HG03442 (cell line): ENCODE data around the gene FXYD6.

Experiments
- ATAC-seq: cut with Tn5 transposase; IDR thresholded peaks from one replicate; pipeline ENCODE4 v1.9.1; 2021; ENCODE audit warnings: mild to moderate bottlenecking, moderate library complexity; ENCODE audit not compliant: unreplicated experiment

Gene FXYD6

DNA sequence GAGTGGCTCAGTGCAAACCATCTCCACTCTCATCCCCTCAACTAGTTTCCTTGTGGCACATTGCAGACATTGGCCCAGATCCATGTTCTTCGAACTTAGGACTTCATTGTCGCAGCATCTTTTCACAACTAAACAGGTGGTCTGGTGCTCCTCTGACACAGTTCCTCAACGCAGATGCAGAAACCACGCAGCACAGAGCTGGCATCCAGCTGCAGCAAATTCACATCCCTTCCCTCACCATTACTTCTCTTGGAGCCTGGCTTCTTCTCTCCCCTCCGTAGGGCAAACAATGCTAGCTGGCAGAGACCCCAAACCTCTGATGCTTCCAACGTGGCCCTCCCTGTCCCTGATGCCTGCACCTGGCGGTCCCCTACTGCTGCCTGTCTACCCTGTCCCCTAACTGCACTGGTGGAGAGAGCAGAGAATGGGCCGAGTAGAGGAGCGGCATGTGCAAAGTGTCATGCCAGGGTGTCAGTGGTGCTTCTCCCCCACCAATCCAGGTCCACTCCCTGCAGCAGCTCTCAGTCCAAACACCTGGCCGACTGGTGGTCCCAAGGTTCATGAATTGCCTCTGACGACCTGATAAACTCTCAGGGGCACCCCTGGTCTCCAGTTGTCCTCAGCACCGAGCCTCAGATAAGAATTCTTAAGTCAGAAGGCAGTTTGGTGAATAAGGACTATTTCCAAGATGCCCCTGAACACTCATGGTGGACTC lies 34.6 kb upstream of the FXYD6 start:
- no peak for ATAC-seq

GRCh38 chr11:117910525-117910924 lies 34.1 kb upstream of the FXYD6 start:
- ATAC-seq: no peak

GRCh38 chr11:117909611-117910382 lies 33.3 kb upstream of the FXYD6 start:
- ATAC-seq: no peak

GRCh38 chr11:117908959-117909610 lies 32.6 kb upstream of the FXYD6 start:
- ATAC-seq: no peak

- no peak for ATAC-seq
Observed at GRCh38 chr11:117908109-117908895, 31.8 kb upstream of the FXYD6 start.

- peak; percentile 53 for ATAC-seq
Observed at GRCh38 chr11:117907276-117908108, 31.0 kb upstream of the FXYD6 start.

DNA sequence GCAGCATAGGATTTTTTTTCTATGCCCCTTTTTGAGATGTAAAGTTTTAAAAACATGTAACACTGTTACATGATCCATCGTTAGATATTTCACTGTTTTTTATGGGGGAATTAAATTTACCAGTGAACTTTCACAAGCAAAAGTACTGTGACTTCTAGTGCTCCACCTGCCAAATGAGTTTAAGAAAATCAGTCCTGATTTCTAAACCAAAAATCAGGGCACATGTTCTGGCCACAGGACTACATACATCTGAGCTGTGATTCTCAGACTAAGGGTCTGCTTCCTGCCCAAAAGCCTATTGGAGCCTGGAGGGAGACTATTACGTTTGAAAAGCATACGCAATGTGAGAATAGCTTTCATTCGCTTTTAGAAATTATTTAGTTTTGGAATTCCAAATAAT lies 30.3 kb upstream of the FXYD6 start:
- ATAC-seq: no peak

DNA sequence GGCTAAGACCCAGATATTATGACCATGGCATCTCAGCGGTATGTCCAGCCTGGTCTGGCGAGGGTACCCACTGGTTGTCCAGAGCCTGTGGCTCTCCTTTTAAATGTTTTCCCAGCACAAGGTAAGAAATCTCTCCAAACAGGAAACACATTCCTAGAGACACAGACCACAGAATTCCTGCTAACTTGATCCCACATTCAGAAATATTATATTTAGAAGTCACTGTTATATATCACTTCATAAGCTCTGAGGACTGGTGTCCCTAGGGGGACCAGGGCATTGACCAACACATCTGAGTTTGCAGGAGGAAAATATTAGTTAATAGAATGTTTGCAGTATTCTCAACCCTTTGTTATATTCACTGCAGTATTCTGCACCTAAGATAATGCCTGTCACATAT lies 29.7 kb upstream of the FXYD6 start:
- no peak for ATAC-seq

- no peak for ATAC-seq
Observed at GRCh38 chr11:117905524-117905923, 29.1 kb upstream of the FXYD6 start.

GRCh38 chr11:117903505-117904382 lies 27.3 kb upstream of the FXYD6 start:
- no peak for ATAC-seq

GRCh38 chr11:117902001-117902845 lies 25.8 kb upstream of the FXYD6 start:
- ATAC-seq: no peak

GRCh38 chr11:117901601-117902000 lies 25.1 kb upstream of the FXYD6 start:
- no peak for ATAC-seq

GRCh38 chr11:117900720-117901440 lies 24.4 kb upstream of the FXYD6 start:
- no peak for ATAC-seq

DNA sequence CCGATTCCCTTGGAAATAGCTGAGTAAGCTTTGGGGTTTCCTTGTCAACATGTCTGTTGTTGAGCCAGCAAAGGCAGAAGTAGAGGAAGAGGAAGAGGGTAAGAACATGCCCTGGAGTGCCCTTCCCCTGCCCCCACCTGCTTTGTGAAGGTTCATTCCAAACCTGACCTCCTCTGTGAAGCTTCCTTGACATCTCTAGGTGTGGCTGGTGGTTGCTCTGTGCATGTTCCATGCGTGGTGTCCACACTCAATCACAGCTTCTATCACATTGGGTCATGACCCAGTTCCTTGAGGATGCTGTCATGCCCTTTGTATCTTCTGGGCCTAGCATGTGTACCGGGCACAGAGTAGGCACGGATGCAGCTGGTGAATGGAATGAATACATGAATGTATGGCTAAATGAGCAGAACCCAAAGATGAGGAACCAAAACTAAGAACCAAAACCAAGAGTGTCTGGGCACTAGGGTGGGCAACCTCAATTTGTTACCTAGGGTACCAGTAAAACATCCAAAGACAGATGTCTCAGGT lies 23.7 kb upstream of the FXYD6 start:
- ATAC-seq: peak; percentile 45

GRCh38 chr11:117898059-117898458 lies 21.6 kb upstream of the FXYD6 start:
- ATAC-seq: no peak

- ATAC-seq: no peak
Observed at GRCh38 chr11:117892651-117893050, 16.2 kb upstream of the FXYD6 start.

- ATAC-seq: no peak
Observed at GRCh38 chr11:117891362-117891761, 14.9 kb upstream of the FXYD6 start.
